Measurements from ENCODE around the gene TMEM170B.

- TF ChIP-seq NFYB (CRISPR knock-in tag; conservative IDR thresholded peaks at IDR 0.05; ENCODE audit: low read depth) (no peak), ZNF263 (CRISPR knock-in tag; IDR thresholded peaks at IDR 0.05; ENCODE audit: low read depth) (no peak), CREM (CRISPR knock-in tag; IDR thresholded peaks at IDR 0.05) (no peak), E2F5 (CRISPR knock-in tag; IDR thresholded peaks at IDR 0.05) (no peak), MAX (CRISPR knock-in tag; IDR thresholded peaks at IDR 0.05) (no peak), ZSCAN18 (CRISPR knock-in tag; IDR thresholded peaks at IDR 0.05) (no peak)
- TF ChIP-seq, protein P1, sequence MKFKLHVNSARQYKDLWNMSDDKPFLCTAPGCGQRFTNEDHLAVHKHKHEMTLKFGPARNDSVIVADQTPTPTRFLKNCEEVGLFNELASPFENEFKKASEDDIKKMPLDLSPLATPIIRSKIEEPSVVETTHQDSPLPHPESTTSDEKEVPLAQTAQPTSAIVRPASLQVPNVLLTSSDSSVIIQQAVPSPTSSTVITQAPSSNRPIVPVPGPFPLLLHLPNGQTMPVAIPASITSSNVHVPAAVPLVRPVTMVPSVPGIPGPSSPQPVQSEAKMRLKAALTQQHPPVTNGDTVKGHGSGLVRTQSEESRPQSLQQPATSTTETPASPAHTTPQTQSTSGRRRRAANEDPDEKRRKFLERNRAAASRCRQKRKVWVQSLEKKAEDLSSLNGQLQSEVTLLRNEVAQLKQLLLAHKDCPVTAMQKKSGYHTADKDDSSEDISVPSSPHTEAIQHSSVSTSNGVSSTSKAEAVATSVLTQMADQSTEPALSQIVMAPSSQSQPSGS (CRISPR knock-in tag; IDR thresholded peaks at IDR 0.05; ENCODE audit: borderline replicate concordance, low read depth), result no peak
- TF ChIP-seq, protein P2, sequence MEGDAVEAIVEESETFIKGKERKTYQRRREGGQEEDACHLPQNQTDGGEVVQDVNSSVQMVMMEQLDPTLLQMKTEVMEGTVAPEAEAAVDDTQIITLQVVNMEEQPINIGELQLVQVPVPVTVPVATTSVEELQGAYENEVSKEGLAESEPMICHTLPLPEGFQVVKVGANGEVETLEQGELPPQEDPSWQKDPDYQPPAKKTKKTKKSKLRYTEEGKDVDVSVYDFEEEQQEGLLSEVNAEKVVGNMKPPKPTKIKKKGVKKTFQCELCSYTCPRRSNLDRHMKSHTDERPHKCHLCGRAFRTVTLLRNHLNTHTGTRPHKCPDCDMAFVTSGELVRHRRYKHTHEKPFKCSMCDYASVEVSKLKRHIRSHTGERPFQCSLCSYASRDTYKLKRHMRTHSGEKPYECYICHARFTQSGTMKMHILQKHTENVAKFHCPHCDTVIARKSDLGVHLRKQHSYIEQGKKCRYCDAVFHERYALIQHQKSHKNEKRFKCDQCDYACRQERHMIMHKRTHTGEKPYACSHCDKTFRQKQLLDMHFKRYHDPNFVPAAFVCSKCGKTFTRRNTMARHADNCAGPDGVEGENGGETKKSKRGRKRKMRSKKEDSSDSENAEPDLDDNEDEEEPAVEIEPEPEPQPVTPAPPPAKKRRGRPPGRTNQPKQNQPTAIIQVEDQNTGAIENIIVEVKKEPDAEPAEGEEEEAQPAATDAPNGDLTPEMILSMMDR (IDR thresholded peaks at IDR 0.05), result no peak
- TF ChIP-seq, protein P3, sequence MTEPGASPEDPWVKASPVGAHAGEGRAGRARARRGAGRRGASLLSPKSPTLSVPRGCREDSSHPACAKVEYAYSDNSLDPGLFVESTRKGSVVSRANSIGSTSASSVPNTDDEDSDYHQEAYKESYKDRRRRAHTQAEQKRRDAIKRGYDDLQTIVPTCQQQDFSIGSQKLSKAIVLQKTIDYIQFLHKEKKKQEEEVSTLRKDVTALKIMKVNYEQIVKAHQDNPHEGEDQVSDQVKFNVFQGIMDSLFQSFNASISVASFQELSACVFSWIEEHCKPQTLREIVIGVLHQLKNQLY (CRISPR knock-in tag; IDR thresholded peaks at IDR 0.05), result no peak
These were observed 39.7 kb upstream of the TMEM170B start for GRCh38 chr6:11497881-11498280.
